ENCODE measurements around the gene SDK2. TPM values are rescaled to one million over a fixed set of nuclear protein-coding genes. Genes with fewer than 3 reads are reported as not detected.

The SDK2 gene
- total and polyA plus RNA-seq, 8 donors, result 0.04 to 0.31 (median 0.17) TPM

GRCh38 chr17:73584987-73585386 is 59.3 kb downstream of the SDK2 start:
- ATAC-seq (no peak), DNase-seq (no peak), FAIRE-seq (no peak)
- Histone ChIP-seq H3K27ac (no peak overlapping the region), H3K36me3 (no peaks in the 10 kb centered on the region), H3K4me1 (no peaks in the 10 kb centered on the region), H3K27me3 (no peaks in the 10 kb centered on the region), H3K4me3 (no peak overlapping the region), H3K9me3 (no peaks in the 10 kb centered on the region)
- no peak for TF ChIP-seq CTCF (IDR thresholded peaks at IDR 0.05)
- intact Hi-C loops (cut with DNase I), result no loop called here
- 77 to 84% methylated on average over 5 of the region's 5 CpGs for WGBS, 2 donors

GRCh38 chr17:73584049-73584448 is 60.2 kb downstream of the SDK2 start:
- no peak for TF ChIP-seq CTCF (IDR thresholded peaks at IDR 0.05)
- ATAC-seq, result no peak
- Histone ChIP-seq H3K4me1 (no peaks in the 10 kb centered on the region), H3K27ac (no peak overlapping the region), H3K36me3 (no peaks in the 10 kb centered on the region), H3K9me3 (no peaks in the 10 kb centered on the region), H3K27me3 (no peaks in the 10 kb centered on the region), H3K4me3 (no peak overlapping the region)
- FAIRE-seq, result no peak
- intact Hi-C loops (cut with DNase I), result no loop called here
- DNase-seq, result no peak
- 59 to 78% methylated on average over 11 of the region's 11 CpGs for WGBS, 2 donors

GRCh38 chr17:73582821-73583220 is 61.4 kb downstream of the SDK2 start:
- 62 to 74% methylated on average over 9 of the region's 9 CpGs for WGBS, 2 donors
- Histone ChIP-seq H3K27ac (no peak overlapping the region), H3K4me1 (no peaks in the 10 kb centered on the region), H3K4me3 (no peak overlapping the region), H3K9me3 (no peaks in the 10 kb centered on the region), H3K36me3 (no peaks in the 10 kb centered on the region), H3K27me3 (no peaks in the 10 kb centered on the region)
- ATAC-seq (no peak), DNase-seq (no peak), FAIRE-seq (no peak)
- no peak for TF ChIP-seq CTCF (IDR thresholded peaks at IDR 0.05)
- intact Hi-C loops (cut with DNase I), result no loop called here

- H3K9me3 ChIP-seq, result no peaks in the 10 kb centered on the region
- no peak for DNase-seq
- no peak for ATAC-seq
- H3K4me3 ChIP-seq, result no peak overlapping the region
- no peak overlapping the region for H3K27ac ChIP-seq
- no peaks in the 10 kb centered on the region for H3K36me3 ChIP-seq
- H3K27me3 ChIP-seq, result no peaks in the 10 kb centered on the region
- no peak for FAIRE-seq
- TF ChIP-seq CTCF (IDR thresholded peaks at IDR 0.05), result no peak
- intact Hi-C loops (cut with DNase I), result no loop called here
- WGBS, 2 donors, result 15% methylated on average over 6 of the region's 6 CpGs
- H3K4me1 ChIP-seq, result no peaks in the 10 kb centered on the region
These were observed 61.9 kb downstream of the SDK2 start for GRCh38 chr17:73582359-73582758.

GRCh38 chr17:73581379-73581778 is 62.9 kb downstream of the SDK2 start:
- FAIRE-seq (no peak), DNase-seq (no peak), ATAC-seq (no peak)
- no peak for TF ChIP-seq CTCF (IDR thresholded peaks at IDR 0.05)
- intact Hi-C loops (cut with DNase I), result no loop called here
- H3K4me3 ChIP-seq, result no peak overlapping the region
- H3K9me3 ChIP-seq, result no peaks in the 10 kb centered on the region
- no peaks in the 10 kb centered on the region for H3K27me3 ChIP-seq
- no peak overlapping the region for H3K27ac ChIP-seq
- H3K4me1 ChIP-seq, result no peaks in the 10 kb centered on the region
- H3K36me3 ChIP-seq, result no peaks in the 10 kb centered on the region
- WGBS, 2 donors, result 69 to 83% methylated on average over 7 of the region's 7 CpGs
